Adrenal gland (tissue), 5 donors: ENCODE measurements around the gene MTMR1.

Experiments
- CTCF ChIP-seq, 6 experiments: fragments of 450-650 bp in 4 of 6; fragments of 200-600 bp in 2 of 6; sonication (generic) in 1 of 6; IDR thresholded peaks; 1 replicate in 5 of 6; 2 replicates in 1 of 6; pipeline versions ENCODE4 v1.5.1 to v1.8.0; 2016 to 2021; ENCODE audit warnings: antibody characterized with exemption in 6 of 6, mild to moderate bottlenecking in 2 of 6, moderate library complexity in 1 of 6
- POLR2A ChIP-seq, 2 donors: fragments of 450-650 bp; IDR thresholded peaks; one replicate each; pipeline ENCODE4 v1.6.1; 2017; ENCODE audit warnings: antibody characterized with exemption in 2 of 2, mild to moderate bottlenecking in 2 of 2, moderate library complexity in 1 of 2
- donor health status: DM: no; HTN: no; CAD: no.

GRCh38 chrX:150651906-150652305 lies 41.3 kb upstream of the MTMR1 start:
- TF ChIP-seq POLR2A (IDR thresholded peaks at IDR 0.05) (no peak), CTCF (IDR thresholded peaks at IDR 0.05) (no peak)
